ENCODE results near the gene NLN.
"Not testable (repeated sequence)": the region's sequence is repeated elsewhere in the genome, so short reads cannot be mapped to it uniquely, and the experiment has no call there.

Gene NLN

DNA sequence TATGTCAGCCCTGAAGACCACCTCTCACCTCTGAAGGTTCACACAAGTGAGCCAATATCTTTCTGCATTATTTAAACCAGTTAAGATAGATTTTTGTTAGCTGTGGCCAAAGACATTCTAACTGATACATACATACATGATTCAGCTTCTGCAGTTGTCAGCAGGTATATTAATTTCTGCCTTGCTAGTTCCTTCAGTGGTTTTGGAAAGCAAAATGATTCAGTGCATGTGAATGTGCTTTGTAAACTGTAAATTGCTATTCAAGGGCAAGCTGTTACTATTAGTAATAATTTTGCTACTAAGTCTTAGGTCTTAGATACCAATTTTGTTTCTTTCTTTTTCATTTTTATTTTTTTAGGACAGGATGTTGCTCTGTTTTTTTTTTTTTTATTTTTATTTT is 115.1 kb downstream of the NLN start:
- DNase-seq, result no peak

DNA sequence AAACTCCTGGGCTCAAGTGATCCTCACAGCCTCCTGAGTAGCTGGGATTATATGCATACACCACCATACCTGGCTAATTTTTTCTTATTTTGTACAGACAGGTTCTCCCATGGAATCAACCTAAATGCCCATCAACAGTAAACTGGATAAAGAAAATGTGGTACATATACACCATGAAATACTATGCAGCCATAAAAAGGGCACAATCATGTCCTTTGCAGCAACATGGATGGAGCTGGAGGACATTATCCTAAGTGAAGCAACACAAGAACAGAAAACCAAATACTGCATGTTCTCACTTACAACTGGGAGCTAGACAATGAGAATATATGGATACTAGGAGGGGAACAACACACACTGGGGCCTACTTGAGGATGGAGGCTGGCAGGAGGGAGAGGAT is 117.2 kb downstream of the NLN start:
- not testable (repeated sequence) for DNase-seq

DNA sequence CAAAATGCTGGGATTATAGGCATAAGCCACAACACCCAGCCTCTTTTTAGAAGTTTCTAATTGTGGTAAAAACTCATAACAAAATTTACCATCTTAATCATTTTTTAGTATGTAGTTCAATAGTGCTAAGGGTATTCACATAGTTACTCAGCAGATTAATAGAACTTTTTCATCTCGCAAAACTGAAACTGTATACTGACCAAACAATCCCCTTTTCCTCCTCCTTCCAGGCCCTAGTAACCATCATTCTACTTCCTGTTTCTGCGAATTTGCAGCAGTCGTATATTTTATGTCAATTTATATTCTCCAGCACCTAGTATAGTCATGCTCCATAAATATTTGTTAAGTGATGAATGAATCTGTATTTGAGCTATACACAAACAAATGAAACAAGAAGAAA is 118.1 kb downstream of the NLN start:
- DNase-seq, result no peak

DNA sequence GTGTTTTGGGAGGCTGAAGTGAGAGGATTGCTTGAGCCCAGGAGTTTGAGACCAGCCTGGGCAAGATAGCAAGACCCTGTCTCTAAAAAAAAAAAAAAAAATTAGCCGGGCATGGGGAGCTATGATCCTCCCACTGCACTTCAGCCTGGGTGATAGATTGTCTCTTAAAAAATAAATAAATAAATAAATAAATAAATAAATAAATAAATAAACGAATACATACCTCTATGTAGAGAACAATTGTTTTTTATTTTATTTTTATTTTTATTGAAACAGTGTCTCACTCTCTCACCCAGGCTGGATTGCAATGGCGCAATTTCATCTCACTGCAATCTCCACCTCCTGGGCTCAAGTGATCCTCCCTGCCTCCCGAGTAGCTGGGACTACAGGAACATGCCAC is 122.8 kb downstream of the NLN start:
- not testable (repeated sequence) for DNase-seq

DNA sequence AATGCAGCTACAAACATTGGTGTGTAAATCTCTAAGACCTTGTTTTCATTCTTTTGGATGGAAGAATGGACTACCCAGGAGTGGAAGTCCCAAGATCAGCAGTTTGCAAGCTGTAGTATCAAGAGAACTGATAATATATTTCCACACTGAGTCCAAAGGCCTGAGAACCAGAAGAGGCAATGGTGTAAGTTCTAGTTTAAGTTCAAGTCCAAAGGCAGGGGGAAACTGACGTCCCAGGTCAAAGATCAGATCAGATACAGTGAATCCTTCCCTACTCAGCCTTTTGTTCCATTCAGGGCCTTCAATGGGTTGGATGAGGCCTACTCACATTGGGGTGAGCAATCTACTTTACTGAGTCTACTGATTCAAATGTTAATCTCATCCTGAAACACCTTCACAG is 124.1 kb downstream of the NLN start:
- no peak for DNase-seq

DNA sequence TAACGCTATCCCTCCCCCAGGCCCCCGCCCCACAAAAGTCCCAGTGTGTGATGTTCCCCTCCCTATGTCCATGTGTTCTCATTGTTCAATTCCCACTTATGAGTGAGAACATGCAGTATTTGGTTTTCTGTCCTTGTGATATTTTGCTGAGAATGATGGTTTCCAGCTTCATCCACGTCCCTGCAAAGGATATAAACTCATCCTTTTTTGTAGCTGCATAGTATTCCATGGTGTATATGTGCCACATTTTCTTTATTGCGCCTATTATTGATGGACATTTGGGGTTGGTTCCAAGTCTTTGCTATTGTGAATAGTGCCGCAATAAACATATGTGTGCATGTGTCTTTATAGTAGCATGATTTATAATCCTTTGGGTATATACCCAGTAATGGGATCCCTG is 125.0 kb downstream of the NLN start:
- DNase-seq, result not testable (repeated sequence)

DNA sequence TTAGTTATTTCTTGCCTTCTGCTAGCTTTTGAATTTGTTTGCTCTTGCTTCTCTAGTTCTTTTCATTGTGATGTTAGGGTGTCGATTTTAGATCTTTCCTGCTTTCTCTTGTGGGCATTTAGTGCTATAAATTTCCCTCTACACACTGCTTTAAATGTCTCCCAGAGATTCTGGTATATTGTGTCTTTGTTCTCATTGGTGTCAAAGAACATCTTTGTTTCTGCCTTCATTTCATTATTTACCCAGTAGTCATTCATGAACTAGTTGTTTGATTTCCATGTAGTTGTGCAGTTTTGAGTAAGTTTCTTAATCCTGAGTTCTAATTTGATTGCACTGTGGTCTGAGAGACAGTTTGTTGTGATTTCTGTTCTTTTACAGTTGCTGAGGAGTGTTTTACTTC is 127.9 kb downstream of the NLN start:
- not testable (repeated sequence) for DNase-seq

DNA sequence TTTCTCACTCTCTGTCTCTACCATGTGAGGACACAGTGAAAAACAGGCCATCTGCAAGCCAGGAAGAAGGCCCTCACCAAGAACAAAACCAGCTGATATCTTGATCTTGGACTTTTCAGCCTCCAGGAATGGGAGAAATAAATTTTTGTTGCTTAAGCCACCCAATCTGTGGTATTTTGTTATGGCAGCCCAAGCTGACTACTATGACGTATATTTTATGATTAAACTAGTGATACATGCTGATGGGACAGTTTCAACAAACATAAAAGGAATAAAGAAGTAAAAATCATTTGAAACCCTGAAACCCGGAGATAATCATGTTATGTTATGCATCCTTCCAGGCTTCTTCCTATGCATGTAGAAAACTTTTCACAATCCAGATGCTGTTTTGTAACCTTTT is 132.9 kb downstream of the NLN start:
- DNase-seq, result no peak

DNA sequence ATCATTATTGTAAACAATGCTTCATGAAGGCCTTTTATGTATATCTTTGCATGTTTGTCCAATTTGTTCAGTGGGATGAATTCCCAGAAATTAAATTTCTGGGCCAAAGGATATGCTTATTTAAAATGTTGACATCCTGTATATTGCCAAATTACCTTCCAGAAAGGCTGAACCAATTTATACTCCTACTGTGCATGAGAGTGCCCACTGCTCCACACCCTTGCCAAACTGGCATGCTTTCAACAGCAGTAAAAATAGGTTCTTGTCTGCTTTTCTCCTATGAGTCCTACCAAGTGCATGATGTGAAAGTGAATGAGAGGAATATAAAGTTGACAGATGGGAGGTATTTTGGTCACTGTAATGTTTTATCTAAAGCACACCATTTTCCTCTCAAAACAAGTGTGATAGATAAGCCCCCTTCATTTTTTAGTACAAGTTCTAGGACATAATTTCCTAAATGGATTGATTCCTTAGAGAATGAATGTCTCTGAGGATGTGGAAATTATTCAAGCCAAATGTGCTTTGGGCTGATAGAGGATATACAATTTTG is 133.8 kb downstream of the NLN start:
- DNase-seq, result no peak

DNA sequence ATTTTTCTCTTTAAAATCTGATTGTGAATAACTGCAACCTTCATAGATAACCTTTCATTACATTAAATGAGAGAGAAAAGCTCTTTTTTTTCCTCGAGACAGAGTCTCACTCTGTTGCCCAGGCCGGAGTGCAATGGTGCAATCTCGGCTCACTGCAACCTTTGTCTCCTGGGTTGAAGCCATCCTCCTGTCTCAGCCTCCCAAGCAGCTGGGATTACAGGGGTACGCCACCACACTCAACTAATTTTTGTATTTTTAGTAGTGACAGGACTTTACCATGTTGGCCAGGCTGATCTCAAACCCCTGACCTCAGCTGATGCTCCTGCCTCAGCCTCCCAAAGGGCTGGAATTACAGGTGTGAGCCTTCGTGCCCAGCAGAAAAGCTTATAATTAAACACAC is 134.5 kb downstream of the NLN start:
- DNase-seq, result no peak

DNA sequence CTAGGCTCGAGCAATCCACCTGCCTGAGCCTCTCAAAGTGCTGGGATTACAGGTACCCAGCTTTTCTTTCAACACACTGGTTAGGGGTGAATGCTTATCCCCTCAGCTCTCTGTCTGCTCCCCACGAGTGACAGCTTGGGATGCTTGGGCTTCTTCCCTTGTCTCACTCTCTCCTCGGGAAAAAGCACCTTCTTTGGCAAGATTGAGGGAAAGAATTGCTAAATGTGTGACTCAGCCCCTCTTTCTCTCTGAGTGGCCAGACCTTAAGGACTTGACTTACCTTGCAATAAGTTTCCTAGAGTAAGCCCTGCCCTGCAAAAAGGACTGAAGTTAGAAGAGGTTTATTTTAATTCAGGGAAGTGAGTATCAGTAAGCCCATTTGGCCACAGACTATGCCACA is 136.3 kb downstream of the NLN start:
- DNase-seq, result no peak

DNA sequence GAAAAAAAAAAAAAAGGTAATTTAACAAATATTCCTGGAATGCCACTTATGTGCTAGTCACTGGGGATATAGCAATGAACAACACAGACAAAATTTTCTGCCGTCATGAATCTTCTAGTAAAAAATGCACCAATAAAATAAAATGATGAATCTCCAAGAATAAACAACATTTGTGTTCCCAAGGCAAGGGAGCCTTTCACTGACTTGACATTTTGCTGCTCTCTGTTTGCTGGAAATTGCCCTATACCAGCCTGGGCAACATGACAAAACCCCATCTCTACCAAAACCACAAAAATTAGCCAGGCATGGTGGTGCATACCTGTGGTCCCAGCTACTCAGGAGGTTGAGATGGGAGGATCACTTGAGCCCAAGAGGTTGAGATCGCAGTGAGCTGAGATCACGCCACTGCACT is 139.8 kb downstream of the NLN start:
- no peak for DNase-seq

DNA sequence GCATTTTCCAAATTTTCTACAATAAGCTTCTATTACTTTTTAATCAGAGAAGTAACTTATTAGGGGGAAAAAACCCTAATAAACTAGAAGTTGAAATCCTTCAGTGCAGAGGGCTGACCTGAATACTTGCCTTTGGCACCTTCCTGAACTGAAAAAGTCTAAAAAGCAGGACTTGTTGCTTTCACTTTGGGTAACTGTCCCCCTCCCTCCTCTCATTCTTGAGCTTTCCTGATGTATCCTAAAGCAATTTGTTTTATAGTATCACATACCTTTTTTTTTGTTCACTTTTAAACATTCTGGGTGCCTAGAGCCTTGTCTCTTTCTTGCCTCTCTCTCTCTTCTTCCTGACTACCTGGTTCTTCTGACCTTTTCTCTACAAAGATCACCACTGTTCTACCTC is 140.4 kb downstream of the NLN start:
- no peak for DNase-seq

DNA sequence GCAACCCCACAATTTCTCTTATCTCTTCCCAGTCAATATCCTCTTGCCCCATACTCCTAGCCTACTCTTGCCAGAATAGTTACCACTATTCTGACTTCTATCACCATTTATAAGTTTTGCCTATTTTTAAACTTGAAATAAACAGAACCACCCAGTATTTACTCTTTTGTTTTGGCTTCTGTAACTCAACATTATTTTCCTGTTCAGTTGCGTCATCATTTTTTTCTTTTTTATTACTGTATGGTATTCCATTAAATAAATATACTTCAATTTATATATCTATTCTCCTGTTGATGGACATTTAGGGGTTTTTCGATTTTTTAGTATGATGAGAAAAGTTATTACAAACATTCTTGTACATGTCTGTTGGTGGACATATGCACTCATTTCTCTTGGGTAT is 141.7 kb downstream of the NLN start:
- DNase-seq, result no peak

DNA sequence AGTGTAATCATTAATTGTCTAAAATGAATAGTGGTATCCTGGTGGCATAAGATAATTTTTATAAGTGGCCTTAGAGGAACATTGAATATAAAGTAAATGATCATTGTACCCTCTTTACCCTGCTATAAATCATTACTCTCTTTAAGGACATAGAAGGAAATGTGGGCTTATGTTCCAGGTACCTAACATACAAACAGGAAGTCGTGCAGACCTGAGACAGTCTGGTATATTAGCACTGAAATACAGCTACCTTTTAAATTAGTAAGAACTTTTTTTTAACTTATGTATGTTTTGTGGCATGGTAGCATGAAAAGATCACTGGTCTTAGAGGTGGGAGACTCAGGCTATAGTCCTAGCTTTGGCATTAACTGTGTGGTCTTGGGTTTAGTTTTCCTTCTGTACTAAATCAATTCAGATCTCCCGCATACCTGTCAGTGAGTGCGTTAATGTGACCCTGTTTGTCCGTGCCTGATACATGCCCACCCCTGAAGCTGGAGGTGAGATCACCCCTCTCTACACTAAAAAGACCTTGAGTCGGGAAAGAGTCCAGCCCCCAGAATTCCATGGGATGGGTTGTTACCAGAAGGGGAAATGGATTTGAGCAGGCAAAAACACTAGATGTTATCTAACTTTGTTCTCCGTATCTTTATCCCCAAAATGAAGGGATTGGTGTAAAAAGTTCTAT is 145.0 kb downstream of the NLN start:
- no peak for DNase-seq

DNA sequence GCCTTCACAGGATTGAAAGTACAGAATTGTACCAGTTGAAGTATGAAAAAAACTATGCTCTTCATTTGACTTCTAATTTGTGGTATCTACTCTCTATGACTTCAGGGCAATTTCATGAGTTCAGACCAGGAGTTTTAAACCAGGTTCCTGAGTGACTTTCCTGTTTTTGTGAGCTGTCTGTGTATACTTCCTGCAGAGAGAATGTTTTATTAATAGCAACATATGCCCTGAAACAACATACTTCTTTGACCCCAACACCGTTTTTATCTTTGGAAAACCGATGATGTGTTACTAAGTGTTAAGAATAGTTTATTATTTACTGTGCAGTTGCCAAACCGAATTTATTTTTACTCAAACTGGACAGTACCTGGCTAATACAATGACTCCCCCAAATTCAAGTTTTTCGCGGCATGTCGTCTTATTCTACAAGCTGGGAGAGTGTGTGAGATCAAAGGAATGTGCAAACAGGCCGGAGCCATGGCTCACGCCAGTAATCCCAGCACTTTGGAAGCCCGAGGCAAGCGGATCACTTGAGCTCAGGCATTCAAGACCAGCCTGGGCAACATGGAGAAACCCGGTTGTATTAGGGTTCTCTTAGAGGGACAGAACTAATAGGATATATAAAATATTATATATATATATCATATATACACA is 145.7 kb downstream of the NLN start:
- no peak for DNase-seq

DNA sequence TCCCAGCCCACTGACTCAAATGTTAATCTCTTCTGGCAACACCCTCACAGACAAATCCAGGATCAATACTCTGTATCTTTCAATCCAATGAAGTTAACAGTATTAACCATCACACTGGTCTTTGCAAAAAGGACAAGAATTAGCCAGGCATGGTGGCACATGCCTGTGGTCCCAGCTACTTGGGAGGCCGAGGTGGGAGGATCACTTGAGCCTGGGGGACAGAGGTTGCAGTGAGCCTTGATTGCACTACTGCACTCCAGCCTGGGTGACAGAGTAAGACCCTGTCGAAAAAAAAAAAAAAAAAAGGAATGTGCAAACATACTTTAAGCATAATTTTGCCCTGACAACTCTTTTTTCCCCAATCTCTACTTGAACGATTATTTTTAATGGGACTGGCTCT is 146.5 kb downstream of the NLN start:
- no peak for DNase-seq

DNA sequence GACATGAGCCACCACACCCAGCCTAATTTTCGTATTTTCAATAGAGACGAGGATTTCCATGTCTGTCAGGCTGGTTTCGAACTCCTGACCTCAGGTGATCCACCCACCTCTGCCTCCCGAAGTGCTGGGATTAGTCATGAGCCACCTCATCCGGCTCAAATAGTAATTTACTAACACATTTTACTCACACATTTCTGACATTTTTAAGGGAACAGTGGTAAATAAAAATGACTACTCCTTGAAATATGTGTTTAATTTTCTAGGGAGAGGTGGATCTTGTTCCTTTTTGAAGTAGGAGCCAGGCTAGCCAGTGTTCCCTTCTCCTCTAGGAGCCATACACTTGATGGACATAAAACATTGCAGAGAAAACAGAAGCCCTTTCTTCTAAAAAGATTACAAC is 149.2 kb downstream of the NLN start:
- no peak for DNase-seq

DNA sequence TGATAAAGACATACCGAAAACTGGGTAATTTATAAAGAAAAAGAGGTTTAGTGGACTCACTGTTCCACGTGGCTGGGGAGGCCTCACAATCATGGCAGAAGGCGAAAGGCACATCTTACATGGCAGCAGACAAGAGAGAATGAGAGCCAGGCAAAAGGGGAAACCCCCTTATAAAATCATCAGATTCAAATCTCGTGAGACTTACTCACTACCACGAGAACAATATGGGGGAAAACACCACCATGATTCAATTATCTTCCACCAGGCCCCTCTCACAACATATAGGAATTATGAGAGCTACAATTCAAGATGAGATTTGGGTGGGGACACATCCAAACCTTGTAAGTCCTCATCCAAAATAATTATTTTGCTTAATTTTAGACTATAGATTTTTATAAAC is 149.8 kb downstream of the NLN start:
- DNase-seq, result not testable (repeated sequence)

DNA sequence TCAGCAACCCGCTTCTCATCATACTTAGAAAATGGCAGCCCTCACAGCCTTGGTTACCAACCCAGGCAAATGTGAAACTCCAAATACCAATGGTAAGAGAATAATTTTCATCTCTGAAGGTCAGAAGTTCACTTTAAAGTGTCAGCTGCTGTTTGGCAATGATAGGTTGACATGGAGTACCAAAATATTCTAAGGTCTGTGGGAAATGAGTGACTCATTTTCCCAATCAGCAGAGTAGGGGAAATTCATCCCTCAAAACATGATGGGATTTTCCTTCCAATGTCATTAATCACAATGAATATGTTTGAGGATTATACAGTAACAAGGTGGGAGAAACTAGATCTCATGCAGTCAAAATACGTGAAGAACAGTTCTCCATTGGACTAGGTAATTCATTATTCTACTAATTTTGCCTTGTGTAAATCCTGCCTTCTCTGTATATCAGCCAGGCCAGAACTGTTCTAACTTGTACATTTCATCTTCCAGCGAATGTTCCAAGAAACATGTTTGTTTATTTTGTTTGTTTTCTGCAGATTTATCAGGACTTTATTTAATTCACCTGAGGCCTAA is 151.3 kb downstream of the NLN start:
- no peak for DNase-seq

DNA sequence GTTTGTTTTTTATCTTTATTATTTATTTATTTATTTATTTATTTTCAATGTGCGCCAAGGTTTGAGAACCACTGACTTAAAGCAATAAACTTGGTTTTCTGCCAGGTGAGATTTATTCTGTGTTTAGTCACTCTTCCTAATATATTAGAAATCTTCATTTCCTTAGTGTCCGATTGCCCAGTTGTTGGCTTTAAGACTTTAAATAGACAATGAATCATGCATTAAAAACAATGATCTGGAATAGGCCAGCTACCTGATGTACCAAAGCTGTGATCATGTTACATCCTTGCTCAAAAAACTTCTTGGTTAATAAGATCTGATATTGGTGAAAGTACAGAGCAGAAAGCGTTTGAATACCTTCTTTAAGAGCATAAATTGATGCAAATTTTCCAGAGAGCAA is 152.2 kb downstream of the NLN start:
- no peak for DNase-seq

DNA sequence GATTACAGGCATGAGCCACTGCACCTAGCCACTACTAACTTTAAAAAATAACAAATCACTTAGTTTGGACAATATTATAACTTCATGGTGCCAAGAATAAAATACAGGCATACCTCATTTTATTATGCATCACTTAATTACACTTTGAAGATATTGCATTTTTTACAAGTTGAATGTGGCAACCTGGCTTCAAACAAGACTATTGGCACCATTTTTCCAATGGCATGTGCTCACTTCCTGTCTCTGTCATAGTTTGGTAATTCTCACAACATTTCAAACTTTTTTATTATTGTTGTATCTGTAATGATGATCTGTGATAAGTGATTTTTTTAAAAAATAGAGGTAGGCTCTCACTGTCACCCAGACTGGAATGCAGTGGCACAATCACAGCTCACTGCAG is 154.5 kb downstream of the NLN start:
- DNase-seq, result no peak

DNA sequence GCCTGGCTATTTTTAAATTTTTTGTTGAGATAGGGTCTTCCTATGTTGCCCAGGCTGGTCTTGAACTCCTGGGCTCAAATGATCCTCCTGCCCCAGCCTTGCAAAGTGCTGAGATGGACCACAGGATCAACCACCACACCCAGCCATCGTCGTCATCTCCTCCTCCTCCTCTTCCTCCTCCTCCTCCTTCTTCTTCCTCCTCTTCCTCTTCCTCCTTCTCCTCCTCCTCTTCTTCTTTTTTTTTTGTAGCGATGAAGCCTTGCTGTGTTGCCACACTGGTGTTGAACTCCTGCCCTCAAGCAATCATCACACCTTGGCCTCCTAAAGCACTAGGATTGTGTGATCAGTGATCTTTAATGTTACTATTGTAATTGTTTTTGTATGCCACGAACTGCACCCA is 155.0 kb downstream of the NLN start:
- no peak for DNase-seq

All from CD4-positive, alpha-beta T cell treated with Interleukin-15 for 1 hour (primary cell).